ENCODE measurements around the gene ZSCAN22.
"Not testable (repeated sequence)": the region's sequence is repeated elsewhere in the genome, so short reads cannot be mapped to it uniquely, and the experiment has no call there.

- not testable (repeated sequence) for TF ChIP-seq CTCF (IDR thresholded peaks at IDR 0.05); SMAD3 (CRISPR knock-in tag; IDR thresholded peaks at IDR 0.05; ENCODE audit: borderline replicate concordance); USF2 (CRISPR knock-in tag; IDR thresholded peaks at IDR 0.05); E2F1 (CRISPR knock-in tag; IDR thresholded peaks at IDR 0.05); USF1 (CRISPR knock-in tag; IDR thresholded peaks at IDR 0.05)
These were observed 21.3 kb downstream of the ZSCAN22 start for GRCh38 chr19:58348080-58348479.
